C1 segment of cervical spinal cord (tissue), 14 donors: Measurements from ENCODE around the gene LGALS12.

Source experiments
- DNase-seq, 14 donors: peaks; one replicate each; lab custom pipeline; 2025; lab: John Stamatoyannopoulos, UW

The LGALS12 gene, protein sequence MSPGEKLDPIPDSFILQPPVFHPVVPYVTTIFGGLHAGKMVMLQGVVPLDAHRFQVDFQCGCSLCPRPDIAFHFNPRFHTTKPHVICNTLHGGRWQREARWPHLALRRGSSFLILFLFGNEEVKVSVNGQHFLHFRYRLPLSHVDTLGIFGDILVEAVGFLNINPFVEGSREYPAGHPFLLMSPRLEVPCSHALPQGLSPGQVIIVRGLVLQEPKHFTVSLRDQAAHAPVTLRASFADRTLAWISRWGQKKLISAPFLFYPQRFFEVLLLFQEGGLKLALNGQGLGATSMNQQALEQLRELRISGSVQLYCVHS

DNA sequence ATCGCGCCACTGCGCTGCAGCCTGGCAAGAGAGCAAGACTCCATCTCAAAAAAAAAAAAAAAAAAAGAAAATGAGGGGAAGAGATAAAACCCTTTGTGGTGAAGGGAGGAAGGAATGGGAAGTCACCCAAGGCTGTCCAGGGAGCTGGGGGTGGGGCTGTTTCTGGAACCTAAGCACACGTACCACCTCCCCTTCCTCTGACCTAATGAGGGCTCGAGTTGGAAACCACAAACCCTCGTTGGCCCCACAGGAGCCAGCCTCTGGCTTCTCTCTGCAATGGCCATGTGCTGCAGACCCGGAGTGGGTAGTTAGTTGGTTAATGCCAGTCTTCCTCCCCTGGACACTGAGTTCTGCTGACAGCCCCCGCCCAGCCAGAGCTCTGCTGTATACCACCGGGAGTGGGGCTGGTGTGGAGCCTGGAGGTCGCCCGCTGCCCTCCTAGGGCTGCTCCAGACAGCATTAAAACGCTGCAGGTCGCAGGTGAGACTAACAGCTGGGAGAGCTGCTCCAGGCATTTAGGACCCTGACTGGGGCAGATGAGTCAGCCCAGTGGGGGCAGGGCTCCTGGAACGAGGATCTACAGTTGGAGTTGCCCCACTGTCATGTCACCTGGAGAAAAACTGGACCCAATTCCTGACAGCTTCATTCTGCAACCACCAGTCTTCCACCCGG is at the start of gene LGALS12:
Gene LGALS12, plus strand, starts transcription at position 228 of the 672 bp plus-strand sequence. Its CDS starts 375 bp downstream, at position 603.
- no peak for DNase-seq

DNA sequence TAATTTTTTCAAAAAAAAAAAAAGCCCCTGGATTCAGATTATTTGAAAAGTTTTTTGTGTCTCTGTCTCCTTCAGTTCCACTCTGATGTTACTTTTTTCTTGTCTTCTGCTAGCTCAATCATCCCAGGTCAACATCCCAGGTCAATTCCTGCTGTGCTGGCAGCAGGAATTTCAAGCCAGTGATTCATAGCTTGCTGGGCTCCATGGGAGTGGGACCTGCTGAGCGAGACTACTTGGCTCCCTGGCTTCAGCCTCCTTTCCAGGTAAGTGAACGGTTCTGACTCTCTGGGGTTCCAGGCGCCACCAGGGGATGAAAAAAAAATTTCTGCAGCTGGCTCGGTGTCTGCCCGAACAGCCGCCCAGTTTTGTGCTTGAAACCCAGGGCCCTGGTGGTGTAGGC is 46.3 kb upstream of the LGALS12 start:
- DNase-seq = no peak

DNA sequence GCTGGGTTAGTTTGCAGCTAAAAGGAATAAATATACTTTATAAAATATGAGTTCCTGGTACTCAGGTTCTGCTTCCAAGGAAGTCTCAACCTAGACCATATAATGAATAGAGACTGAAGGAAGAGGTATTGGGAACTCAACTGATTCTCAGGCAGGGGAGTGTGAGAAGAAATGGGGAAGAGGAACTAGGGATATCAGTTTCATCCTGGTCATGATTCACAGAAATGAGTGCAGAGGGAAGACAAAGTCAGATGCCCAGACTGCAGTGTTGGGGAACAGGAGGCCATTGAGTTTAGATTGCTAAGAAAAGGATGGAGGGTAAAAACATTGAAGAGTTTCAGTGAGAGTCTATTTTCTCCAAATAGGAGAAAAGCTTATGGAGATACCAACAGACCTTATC is 43.7 kb upstream of the LGALS12 start:
- DNase-seq = no peak

DNA sequence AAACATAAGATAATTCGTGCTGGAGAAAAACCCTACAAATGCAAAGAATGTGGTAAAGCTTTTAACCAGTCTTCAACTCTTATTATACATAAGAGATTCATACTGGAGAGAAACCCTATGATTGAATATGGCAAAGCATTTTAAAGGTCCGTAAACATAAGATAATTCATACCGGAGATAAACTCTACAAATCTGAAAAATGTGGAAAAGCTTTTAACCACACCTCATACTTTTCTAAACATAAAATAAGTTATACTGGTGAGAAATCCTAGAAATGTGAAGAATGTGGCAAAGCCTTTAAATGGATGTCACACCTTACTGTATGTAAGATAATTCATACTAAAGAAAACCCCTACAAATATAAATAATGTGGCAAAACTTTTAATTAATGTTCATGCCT is 35.6 kb upstream of the LGALS12 start:
- DNase-seq = no peak

DNA sequence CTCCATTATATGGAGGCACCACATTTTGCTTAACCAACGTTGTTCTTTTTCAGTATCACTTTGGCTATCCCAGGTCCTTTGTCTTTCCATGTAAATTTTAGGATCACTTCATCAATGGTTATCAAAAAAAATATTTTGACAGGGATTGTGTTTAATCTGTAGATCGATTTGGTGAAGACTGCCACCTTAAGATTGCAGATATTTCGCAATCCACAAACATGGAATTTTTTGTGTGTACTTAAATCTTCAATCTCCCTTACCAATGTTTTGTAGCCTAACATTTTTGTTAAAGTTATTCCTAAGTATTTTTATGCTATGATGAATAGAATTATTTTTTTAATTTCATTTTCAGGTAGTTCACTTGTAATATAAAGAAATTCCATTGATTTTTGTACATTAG is 33.5 kb upstream of the LGALS12 start:
- no peak for DNase-seq

DNA sequence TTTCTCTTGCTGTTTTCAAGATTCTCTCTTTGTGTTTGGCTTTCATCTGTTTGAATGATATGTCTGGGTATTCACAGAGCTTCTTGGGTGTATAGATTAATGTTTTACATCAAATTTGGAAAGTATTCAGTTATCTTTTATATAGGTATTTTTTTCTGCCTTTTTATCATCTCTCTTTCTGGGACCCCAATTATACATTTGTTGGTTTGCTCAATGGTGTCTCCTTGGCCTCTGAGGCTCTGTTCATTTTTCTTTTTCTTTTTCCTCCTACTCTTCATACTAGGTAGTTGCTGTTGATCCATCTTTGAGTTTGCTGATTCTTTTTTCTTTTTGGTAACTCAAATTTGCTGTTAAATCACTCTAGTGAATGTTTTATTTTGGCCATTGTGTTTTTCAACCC is 29.3 kb upstream of the LGALS12 start:
- DNase-seq = no peak

DNA sequence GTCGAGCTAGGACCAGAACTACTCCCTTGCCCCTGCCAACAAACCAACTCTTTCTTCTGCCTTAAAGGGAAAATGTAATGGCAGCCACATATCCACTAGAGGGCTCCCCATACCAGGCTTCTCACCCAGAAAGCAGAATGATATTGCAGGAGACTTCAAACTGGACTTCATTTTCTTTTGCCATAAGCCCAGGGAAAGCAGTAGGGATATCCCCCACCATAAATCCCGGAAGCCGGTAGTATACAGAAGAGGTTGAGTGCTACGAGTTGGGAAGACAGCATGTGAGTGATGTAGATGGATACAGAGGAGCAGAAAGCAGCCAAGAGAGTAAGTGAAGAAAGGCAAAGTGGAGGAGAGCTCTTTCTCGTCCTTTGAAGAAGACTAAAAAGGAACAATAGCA is 27.0 kb upstream of the LGALS12 start:
- peak in 12 of 14 donors; percentile 21 to 67 (median 50) for DNase-seq

DNA sequence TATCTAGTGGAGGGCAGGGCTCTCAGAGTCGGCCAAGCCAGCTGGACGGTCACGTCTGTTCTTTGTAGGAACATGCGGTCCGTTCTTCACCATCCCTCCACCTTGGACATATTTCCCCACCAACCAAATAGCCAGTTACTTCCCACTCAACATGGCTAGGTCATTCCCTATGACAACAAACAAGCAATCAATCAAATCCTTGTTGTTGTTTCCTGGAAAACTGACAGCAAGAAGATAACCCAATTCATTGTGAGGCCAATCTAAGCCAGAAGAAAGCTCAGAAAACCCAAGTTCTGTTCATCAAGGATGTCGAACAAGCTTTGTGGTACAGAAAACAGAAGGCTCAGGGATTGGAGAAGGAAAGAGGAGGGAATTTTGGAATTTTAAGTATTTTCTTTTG is 25.8 kb upstream of the LGALS12 start:
- peak in 1 of 14 donors; percentile 6 for DNase-seq

DNA sequence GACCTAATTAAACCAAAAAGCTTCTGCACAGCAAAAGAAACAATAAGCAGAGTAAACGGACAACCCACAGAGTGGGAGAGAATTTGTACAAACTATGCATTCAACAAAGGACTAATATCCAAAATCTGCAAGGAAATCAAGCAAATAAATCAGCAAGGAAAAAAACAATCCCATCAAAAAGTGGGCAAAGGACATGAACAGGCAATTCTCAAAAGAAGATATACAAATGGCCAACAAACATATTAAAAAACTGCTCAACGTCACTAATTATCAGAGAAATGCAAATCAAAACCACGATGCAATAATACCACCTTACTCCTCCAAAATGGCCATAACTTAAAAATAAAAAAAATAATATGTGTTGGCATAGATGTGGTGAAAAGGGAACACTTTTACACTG is 20.1 kb upstream of the LGALS12 start:
- DNase-seq = no peak

DNA sequence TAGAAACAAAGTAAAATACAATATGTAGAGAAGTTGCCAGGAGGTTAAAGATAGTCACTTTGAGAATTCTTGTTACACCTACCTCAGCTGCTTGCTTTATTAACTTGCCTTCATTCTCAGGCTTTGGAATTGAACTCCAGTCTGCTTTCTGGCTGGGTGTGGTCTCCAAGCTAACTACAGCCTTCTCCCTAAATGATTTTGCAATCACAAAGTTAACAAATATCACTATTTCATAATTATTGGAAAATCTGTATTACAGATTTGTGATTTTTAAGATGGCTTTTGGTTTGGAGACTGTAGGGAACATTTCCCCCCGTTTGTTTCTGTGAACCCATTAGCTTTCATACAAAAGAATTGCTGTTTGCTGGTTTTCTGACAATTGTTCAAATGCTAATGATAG is 17.1 kb upstream of the LGALS12 start:
- DNase-seq = no peak

DNA sequence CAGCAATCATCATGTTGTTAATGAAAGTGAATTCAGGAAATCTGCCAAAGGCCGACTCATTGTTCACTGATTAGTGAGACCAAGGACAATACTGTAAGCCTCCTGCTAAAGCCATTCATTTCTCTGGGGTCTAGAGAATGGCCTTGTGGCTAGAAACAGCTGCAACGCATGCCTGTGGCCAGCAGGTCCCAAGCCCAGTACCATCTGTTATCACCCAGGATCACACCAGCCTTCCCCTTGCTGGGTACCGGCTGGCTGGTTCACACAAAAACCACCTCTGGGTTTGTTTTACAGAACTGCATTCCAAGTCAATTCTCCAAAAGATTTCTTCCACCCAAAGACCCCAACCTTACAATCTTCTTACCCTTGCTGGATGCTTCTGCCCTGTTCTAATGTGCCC is 16.0 kb upstream of the LGALS12 start:
- peak in 2 of 14 donors; percentile 49 to 54 for DNase-seq

DNA sequence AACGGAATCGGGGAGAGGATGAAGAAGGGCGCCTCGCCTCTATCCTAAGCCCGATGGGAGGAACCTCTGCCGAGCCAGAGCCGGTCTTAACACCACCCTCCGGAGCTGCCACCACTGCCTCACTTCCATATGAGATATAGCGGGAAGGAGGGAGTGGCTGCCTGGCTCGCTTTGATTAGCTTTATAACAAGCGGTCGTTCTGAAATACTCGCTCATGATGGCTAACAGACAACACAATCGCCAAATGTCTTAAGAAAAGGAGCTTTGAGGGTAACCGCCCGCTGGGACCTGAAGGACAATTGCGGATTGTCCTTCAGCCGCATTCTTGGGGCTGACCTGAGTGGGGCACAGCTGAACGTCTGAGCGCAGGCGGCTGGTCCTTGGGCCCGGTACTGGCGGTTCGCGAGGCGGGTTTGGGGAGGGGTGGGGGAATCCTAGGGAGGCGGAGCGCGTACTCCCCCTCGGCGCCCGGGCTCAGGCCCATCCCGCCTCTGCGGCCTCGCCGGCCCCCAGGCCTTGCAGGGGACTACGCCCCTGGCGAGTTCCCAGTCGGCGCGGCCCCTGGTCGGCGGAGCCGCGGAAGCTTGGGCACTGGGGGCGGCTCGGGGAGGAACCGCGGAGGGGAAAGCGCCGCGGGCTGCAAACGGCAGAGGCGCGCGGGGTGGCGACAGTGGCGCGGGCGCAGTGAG is 15.2 kb upstream of the LGALS12 start, which contains the start of gene PLAAT5:
Gene PLAAT5, minus strand, starts transcription at position 617 of the 689 bp plus-strand sequence. Its CDS starts 133 bp downstream, at position 484.
- DNase-seq = peak in 6 of 14 donors; percentile 34 to 70 (median 48)

DNA sequence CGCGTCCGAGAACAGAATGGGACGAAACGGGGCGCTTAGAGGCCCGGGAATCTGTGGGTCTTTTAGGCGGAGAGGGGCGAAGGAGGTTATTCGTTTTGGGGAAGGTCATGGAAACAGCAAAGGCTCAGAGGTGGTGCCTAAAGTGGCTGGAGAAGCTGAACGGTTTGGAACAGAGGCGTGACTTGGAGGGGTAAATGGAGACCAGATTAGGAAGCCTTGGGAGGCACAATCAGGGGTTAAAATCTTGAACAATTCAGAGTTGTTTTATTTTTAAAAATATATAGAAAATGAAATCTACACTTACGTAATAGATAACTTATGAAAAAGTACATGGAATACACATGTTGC is 14.7 kb upstream of the LGALS12 start:
- no peak for DNase-seq

DNA sequence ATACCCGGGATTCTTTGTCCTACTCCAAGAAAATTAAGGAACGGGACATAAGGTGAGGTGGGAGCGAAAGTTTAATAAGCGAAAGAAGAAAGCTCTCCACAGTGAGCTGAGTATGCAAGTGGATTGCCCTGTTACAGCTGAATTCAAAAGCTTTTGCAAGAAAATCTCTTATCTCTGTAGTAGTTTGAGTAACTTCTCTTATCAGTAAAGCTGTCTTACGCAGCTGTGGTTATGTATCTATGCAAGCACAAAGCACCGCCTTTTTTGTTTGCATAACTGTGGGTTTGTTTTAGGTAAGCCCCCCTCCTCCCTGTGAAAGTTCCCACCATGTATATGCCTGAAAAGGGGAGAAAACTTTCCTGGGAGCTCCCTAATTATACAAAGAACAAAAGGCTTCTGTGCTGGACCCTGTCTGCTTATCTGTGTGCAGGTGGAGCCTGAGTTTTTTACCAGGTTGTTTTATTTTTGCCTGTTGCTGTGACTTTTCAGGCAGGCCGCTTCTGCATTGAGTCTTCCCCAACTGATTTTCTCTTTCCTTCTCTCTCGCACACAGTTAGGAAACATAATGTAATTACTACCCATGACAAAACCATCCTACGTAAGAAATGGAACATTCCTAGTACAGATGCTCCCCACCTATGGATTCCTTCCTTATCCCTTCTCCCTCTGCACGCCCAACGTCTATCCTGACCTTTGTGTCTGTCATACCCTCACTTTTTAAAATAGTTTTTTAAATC is 14.1 kb upstream of the LGALS12 start:
- no peak for DNase-seq

DNA sequence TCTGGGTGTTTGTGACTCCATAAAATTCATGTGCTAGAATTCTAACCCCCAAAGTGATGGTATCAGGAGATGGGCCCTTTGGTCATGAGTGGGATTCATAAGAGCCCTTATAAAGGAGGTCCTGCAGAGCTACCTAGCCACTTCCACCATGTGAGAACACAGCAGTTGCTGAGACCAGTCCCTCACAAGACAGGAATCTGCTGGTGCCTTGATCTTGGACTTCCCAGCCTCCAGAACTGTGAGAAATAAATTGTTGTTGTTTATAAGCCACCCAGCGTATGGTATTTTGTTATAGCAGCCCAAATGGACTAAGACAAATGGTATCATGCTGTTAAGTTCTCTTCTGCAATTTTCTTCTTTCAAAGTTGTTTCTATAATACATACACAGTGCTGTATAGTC is 13.4 kb upstream of the LGALS12 start:
- DNase-seq = no peak

DNA sequence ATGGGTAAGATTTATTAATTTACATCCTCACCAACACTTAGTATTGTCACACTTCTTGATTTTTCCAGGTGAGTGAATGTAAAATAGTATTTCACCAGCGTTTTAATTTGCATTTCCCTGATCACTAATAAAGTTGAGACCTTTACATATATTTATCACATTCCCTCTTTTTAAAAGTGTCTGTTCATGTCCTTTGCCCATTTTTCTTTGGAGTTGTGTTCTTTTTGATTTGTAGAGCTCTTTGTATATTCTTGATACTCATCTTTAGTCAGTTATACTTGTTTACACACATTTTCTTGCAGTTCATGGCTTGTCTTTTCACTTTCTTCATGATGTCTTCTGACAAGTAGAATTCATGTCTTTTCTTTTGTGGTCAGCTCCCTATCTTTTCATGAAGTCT is 12.8 kb upstream of the LGALS12 start:
- no peak for DNase-seq

DNA sequence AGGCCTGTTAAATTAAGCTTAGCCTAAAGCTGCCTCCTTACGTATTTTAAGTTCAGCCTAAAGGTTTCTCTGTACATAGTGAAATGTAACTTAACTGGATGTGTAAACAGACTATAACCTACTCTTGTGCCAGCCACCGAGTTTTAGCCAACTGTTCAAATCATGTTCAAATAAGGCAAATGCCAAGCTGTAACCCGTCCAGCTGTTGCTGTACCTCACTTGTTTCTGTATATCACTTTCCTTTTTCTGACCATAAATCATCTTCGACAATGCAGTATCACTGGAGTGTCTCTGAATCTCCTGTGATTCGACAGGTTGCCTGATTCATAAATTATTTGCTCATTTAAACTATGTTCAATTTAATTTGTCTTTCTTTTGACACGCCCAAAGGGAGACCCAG is 10.9 kb upstream of the LGALS12 start:
- no peak for DNase-seq

DNA sequence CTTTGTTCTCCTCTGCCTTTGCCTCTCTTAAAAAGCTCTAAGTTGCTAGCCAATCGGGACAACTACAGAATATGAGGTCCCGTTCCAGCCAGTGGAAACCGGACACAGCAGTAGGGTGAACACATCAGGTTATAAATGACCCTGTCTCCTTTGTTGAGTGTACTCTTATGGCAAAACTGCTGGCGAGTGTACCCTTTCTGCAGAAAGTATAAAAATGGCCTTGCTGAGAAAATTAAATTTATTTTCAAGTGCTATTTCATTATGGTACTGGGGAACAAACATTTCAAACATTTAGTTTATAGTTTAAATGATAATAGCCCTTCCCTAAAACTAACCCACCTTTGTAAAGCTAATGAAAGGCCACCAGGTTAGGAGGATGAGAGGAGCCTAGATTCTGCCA is 6.0 kb upstream of the LGALS12 start:
- no peak for DNase-seq

DNA sequence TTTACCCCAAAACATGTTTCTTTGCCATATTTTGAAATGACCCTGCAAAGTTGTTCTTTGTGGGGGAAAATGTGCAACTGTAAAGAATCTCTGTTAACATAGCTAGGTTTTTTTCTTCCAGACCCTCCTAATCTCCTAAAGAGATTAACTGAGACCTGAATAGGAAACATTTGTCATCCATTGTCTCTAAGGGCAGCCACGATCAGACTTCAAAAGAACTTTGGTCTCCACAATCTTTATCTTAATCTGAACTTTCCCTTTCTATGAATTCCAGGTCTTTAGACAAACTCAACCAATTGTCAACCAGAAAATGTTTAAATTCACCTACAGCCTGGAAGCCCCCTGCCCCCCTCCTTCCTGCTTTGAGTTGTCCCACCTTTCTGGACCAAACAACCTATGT is 4.6 kb upstream of the LGALS12 start:
- DNase-seq = no peak

DNA sequence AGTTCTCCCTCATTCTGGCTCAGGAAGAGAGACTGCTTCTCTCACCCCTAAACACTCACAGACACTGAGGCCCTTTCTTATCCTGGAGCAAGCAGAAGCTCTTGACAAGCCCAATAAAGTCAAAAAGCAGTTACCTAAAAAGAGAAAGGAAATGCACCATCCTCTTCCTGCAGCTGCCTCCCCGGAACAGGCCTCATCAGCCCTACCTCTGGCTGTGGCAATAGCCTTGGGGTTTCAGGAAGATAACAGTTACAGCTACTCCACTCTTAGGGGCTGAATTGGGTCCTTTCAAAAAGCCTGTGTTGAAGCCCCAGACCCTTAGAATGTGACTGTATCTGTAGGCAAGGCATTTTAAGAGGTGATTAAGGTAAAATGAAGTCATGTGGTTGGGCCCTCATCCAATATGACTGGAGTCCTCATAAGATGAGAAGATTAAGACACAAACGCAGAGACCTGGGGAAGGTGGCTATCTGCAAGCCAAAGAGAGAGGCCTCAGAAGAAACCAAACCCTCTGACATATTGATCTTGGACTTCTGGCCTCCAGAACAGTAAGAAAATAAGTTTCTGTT is 3.5 kb upstream of the LGALS12 start:
- DNase-seq = no peak

DNA sequence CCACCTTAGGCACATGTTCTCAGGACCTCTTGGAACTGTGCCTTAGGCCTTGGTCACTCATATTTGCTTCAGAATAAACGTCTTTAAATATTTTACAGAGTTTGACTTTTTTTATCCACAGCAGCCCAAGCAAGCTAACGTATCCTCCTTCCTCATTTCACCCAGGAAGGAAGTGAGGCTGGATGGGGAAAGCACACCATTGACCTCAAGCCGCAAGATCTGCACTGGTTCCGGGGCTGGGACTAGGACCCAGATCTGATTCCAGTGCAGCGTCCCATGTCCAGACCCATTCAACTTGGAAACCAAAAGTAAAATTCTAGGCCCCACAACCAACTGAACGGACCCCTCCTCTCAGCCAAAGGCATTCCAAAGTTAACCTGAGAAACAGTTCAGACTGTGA is 2.4 kb upstream of the LGALS12 start:
- no peak for DNase-seq

DNA sequence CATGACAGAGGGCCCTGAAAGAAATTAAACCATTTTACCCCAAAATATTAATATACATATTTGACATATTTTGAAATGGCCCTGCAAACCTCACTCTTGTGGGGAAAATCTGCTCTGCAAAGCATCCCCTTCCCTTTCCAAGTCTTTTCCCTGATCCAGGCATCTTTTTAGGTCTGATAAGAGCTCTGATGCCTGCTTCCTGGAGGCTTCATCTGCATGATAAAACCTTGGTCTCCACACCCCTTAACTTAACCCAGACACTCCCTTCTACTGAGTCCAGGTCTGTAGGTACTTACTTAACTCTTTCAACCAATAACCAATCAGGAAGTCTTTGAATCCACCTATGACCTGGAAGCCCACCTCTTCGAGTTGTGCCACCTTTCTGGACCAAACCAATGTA is 1.8 kb upstream of the LGALS12 start:
- DNase-seq = no peak
